T-helper 1 cell treated with Interleukin-12 subunit alpha and Interleukin-12 subunit beta and Interleukin-4 antibody, amounts not matched to agents 30 ng/mL and 1 ng/mL, for 36 hours (primary cell): Measurements from ENCODE around the gene SUCLG2. TPM values are rescaled to one million over a fixed set of nuclear protein-coding genes. Genes with fewer than 3 reads are reported as not detected.

Experiments
- intact Hi-C: fragments of 100-400 bp; cut with micrococcal nuclease; formaldehyde crosslinking; loops from one replicate; pipeline ENCODE4 v1.15.1; 2024
- total RNA-seq: library from RNA; stranded (reverse); gene quantifications from 2 replicates; pipeline ENCODE4 v1.2.3, GENCODE V29; 2022

Gene SUCLG2
- total RNA-seq, 1 donor from 2014 or later: 36.4 TPM

DNA sequence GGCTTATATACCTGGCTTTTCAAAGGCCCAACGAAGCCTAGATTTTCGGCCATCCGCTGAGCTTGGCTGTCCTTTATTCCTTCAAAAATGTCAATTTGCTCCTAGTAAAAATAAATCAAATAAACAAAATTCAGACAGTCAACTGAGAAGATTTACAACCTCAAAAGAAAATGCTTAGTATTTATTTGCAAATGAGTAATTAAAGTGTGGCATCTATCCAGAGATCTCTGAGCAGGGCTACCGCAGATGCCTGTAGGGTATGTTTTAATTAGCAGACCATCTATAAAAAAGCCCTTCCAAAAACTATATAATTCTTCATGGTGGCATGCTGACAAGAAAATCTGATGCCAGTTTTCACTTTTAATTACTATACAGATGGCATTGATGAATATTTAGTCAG lies 136.2 kb downstream of the SUCLG2 start:
- intact Hi-C loops: no loop called here

GRCh38 chr3:67517781-67518180 lies 136.6 kb downstream of the SUCLG2 start:
- intact Hi-C loops: no loop called here

DNA sequence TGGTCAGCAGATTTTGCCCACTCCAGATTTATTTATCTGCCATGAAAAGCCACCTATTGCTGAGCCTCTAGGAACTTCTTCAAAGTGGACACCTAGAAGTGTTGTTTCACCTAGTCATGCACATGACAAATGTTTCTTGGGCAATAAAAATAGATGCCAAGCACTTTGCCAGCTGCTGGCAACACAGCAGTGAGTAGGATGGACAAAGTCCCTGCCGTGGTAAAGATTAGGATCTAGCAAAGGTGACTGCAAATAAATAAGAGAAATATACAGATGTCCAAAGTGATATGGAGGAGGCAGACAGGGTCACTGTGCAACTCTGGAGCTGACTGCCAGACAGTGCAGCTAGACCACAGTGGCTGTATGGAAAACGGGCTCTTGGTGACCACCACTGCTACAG lies 137.9 kb downstream of the SUCLG2 start:
- intact Hi-C loops: no loop called here

DNA sequence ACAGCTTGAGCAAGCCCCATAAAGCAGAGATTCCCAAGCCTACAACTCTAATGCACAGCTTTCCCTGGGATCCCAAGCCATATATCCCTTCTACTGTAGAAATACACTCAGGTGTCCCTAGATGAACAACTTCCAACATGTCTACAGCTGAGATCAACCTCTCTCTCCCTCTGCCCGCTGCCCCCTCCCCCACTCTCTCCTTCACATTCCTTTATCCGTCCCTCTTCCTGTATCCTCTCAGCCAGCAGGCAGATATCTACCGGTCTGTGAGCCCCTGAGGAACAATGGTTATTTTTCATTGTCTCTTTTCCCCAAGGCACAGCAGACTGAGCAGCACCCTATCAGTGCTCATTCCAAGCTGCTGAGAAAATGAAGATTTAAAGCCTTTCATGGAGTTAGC lies 138.6 kb downstream of the SUCLG2 start:
- intact Hi-C loops: no loop called here

- intact Hi-C loops: no loop called here
These were observed 144.8 kb downstream of the SUCLG2 start for GRCh38 chr3:67509471-67510075.

DNA sequence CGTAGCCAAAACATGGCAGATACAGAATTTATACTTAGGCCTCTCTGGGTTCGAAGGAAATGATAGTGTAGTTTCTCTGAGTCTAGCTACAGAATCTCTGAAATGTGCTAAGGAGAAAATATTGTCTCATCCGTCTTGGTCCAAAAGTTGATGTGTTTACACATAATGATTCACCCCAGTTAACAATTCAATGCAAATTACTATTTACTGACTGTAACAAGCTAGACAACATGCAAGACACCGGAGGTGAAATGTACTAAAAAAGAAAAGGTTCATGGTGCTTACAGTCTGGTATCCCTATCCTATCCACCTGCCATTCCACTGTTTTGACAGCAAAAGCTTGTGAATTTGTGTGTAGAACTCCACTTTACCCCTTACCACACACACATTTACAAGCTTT lies 146.8 kb downstream of the SUCLG2 start:
- intact Hi-C loops: no loop called here

- intact Hi-C loops: no loop called here
These were observed 153.7 kb downstream of the SUCLG2 start for GRCh38 chr3:67500709-67501108.

- intact Hi-C loops: no loop called here
These were observed 156.7 kb downstream of the SUCLG2 start for GRCh38 chr3:67497746-67498145.

- intact Hi-C loops: no loop called here
These were observed 158.7 kb downstream of the SUCLG2 start for GRCh38 chr3:67495751-67496150.

GRCh38 chr3:67493808-67494207 lies 160.6 kb downstream of the SUCLG2 start:
- intact Hi-C loops: no loop called here

- intact Hi-C loops: no loop called here
These were observed 163.8 kb downstream of the SUCLG2 start for GRCh38 chr3:67490658-67491057.

- intact Hi-C loops: no loop called here
These were observed 164.6 kb downstream of the SUCLG2 start for GRCh38 chr3:67489816-67490215.

DNA sequence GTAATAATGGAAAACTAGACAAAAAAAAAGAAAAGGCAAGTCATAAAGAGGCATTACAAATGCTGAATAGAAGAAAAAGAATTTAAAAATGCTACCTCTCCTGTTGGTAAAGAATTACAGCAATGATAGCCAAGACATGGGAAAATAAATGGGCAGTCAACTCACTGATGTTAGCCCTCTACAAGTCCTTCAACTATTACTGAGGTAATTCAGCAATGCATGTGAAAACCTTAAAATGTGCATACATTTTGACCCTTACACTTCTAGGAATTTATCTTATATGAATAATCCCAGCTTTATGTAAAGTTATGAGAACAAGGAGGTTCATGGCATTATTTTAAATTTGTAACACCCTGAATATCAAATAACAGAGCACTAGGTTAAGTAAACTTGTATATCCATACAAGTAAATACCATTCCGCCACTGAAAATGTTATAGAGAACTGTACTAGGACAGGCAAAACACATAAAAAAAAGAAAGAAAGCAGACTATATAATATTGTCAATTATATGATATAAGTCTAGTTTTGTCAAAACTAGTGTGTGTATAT lies 166.8 kb downstream of the SUCLG2 start:
- intact Hi-C loops: no loop called here

DNA sequence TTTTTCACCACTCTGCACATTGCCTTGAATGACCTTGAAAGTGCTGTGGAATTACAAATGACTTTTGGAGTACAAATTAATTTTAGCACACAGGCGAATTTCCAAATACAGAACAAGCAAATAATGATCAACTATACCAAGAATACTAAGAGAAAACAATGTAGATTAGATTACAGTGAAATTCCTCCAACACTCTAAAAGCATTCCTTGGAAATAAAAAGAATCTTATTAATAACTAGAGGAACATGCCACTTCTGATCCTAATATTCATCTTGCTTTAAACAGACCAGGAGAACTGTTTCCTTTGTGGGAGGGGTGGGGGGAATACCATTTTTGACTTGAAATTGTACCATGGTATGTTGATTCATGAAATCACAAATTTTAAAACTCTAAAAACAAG lies 167.5 kb downstream of the SUCLG2 start:
- intact Hi-C loops: no loop called here

GRCh38 chr3:67484085-67484484 lies 170.3 kb downstream of the SUCLG2 start:
- intact Hi-C loops: no loop called here

- intact Hi-C loops: no loop called here
These were observed 173.3 kb downstream of the SUCLG2 start for GRCh38 chr3:67481126-67481525.

DNA sequence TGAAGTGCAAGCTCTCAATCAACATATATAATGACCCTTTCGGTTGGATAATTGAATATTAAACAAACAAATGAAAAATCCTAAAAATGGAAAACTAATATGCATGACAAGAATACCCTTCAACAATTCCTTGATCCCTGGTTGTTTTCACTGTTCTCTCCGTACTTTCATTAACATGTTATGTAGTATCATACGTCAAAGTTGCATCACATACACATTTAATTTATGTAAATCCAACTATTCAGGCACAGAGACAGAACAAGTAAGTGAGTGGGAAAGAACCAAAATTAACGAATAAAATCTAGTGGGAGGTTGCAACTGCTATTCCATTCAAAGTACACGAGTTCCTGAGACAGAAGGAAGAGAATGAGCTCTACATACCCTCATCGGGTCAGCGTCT lies 176.0 kb downstream of the SUCLG2 start:
- intact Hi-C loops: no loop called here

GRCh38 chr3:67474311-67474710 lies 180.1 kb downstream of the SUCLG2 start:
- intact Hi-C loops: no loop called here

- intact Hi-C loops: no loop called here
These were observed 181.7 kb downstream of the SUCLG2 start for GRCh38 chr3:67472674-67473201.

GRCh38 chr3:67470207-67470606 lies 184.2 kb downstream of the SUCLG2 start:
- intact Hi-C loops: no loop called here

- intact Hi-C loops: no loop called here
These were observed 185.9 kb downstream of the SUCLG2 start for GRCh38 chr3:67468511-67468910.

- intact Hi-C loops: no loop called here
These were observed 190.8 kb downstream of the SUCLG2 start for GRCh38 chr3:67463656-67464055.

GRCh38 chr3:67462187-67462586 lies 192.2 kb downstream of the SUCLG2 start:
- intact Hi-C loops: no loop called here
